Activated T-cell treated with anti-CD3 and anti-CD28 coated beads, Interleukin-2, amount 50 U/mL, for 24 hours (primary cell): ENCODE data around the gene TMEM208.
A peak's percentile ranks its signal among the peaks of the same experiment; 100 is the strongest.

Source experiments
- DNase-seq: peaks from one replicate; pipeline ENCODE4 v3.0.0-alpha.2; 2020
- H3K27ac Mint-ChIP-seq: 2 replicates; pipeline ENCODE4 v1.8.0; 2020; ENCODE audit warnings: mild to moderate bottlenecking, mixed read lengths
- H3K27me3 Mint-ChIP-seq: 2 replicates; pipeline ENCODE4 v1.8.0; 2020; ENCODE audit warnings: mixed read lengths
- H3K36me3 Mint-ChIP-seq: 2 replicates; pipeline ENCODE4 v1.8.0; 2020; ENCODE audit warnings: low read depth, mixed read lengths
- H3K4me1 Mint-ChIP-seq: 2 replicates; pipeline ENCODE4 v1.8.0; 2020; ENCODE audit warnings: low read depth, mixed read lengths
- H3K4me3 Mint-ChIP-seq: 2 replicates; pipeline ENCODE4 v1.8.0; 2020; ENCODE audit warnings: mild to moderate bottlenecking, moderate library complexity, mixed read lengths
- H3K9me3 Mint-ChIP-seq: 2 replicates; pipeline ENCODE4 v1.8.0; 2020; ENCODE audit warnings: mixed read lengths

TMEM208 gene

GRCh38 chr16:67275321-67275720, 48.4 kb downstream of the TMEM208 start:
- Mint-ChIP-seq H3K4me1 (peaks cover 26% of the 10 kb centered on the region), H3K4me3 (no peak overlapping the region), H3K27me3 (no peaks in the 10 kb centered on the region), H3K9me3 (no peaks in the 10 kb centered on the region), H3K27ac (no peak overlapping the region), H3K36me3 (peaks cover 41% of the 10 kb centered on the region)
- no peak for DNase-seq

- H3K4me1 Mint-ChIP-seq: peaks cover 27% of the 10 kb centered on the region
- H3K9me3 Mint-ChIP-seq: no peaks in the 10 kb centered on the region
- H3K27me3 Mint-ChIP-seq: no peaks in the 10 kb centered on the region
- no peak for DNase-seq
- H3K36me3 Mint-ChIP-seq: peaks cover 38% of the 10 kb centered on the region
- peak overlapping the region; percentile 90 for H3K27ac Mint-ChIP-seq
- peak overlapping the region; percentile 89 for H3K4me3 Mint-ChIP-seq
Observed at GRCh38 chr16:67277294-67277998, 50.5 kb downstream of the TMEM208 start.

- Mint-ChIP-seq H3K27ac (peak overlapping the region; percentile 93), H3K9me3 (no peaks in the 10 kb centered on the region), H3K27me3 (no peaks in the 10 kb centered on the region), H3K36me3 (peaks cover 44% of the 10 kb centered on the region), H3K4me1 (peaks cover 27% of the 10 kb centered on the region), H3K4me3 (peak overlapping the region; percentile 89)
- DNase-seq: no peak
Observed at GRCh38 chr16:67277999-67278772, 51.3 kb downstream of the TMEM208 start.
